ENCODE measurements around the gene STX4.
A peak's percentile ranks its signal among the peaks of the same experiment; 100 is the strongest.

Gene STX4, protein sequence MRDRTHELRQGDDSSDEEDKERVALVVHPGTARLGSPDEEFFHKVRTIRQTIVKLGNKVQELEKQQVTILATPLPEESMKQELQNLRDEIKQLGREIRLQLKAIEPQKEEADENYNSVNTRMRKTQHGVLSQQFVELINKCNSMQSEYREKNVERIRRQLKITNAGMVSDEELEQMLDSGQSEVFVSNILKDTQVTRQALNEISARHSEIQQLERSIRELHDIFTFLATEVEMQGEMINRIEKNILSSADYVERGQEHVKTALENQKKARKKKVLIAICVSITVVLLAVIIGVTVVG

DNA sequence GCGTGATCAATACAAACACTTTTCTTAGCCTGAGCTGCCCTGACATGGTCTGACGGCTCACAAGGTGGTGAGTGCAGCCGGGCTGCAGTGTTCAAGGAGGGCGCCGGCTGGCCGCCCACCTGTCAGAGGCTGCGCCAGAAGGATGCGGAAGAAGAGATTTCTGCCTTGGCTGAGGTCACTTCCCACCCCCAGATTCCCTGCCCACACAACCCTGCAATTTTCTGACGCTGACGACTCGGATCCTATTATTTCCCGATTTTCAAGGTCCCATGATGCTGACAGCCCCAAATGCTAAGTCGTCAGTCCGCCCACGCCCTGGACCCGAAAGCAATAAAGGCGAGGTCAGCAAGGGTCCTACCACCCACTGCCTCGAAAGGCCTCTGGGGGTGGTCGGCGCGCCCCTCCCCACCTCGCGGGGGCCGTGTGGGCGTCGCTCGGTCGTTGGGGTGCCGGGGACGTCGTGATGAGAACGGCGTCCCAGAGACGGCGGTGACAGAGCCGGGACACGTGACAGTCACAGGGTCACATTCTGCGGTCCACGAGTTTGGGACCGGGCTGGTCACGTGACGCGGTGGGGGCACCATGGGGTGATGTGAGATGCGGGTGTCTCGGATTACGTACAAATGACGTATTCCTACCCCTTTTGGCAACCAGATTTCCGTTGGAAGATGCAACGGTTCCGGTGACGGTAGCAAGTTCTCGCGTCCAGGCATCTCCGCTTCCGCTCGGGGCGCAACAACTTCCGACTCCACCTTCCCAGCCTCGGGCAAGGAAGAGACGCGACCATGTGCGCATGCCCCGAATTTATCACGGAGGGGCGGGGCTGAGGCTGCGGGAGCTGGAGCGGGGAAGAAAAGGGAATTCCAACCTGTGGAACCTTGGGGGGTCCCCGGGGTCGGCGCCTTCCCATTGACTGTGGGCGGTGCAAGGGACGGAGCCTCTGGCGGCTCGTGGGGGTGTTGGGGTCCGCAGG, at the start of gene STX4:
STX4 (plus strand) TSS at position 823 of the 973 bp plus-strand sequence. CDS start 248 bp downstream, outside the sequence.
- peak; percentile 98 for DNase-seq

DNA sequence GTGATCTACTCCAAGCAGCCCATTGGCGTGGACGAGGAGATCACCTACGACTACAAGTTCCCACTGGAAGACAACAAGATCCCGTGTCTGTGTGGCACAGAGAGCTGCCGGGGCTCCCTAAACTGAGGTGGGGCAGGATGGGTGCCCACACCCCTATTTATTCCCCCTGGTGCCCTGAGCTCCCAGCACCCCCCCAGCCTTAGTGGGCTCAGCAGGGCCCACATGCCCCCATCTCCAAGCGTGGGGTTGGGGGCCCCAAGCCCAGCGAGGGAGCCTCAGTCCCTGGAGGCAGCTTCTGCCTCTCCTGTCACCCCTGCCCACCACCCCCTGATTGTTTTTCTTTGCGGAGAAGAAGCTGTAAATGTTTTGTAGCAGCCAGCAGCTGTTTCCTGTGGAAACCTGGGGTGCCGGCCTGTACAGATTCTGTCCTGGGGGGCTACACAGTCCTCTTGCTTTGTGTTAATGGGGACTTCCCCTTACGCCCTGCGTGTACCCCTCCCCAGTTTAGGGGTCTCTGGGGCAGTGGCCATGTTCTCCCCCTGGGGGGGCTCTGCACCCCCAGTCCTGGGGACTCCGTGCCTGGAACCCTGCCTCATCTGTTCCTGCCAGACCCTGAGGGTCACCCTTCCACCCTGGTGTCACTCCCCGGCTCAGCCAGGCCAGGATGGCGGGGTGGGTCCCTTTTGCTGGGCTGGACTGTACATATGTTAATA, 49.3 kb upstream of the STX4 start:
- no peak for DNase-seq

DNA sequence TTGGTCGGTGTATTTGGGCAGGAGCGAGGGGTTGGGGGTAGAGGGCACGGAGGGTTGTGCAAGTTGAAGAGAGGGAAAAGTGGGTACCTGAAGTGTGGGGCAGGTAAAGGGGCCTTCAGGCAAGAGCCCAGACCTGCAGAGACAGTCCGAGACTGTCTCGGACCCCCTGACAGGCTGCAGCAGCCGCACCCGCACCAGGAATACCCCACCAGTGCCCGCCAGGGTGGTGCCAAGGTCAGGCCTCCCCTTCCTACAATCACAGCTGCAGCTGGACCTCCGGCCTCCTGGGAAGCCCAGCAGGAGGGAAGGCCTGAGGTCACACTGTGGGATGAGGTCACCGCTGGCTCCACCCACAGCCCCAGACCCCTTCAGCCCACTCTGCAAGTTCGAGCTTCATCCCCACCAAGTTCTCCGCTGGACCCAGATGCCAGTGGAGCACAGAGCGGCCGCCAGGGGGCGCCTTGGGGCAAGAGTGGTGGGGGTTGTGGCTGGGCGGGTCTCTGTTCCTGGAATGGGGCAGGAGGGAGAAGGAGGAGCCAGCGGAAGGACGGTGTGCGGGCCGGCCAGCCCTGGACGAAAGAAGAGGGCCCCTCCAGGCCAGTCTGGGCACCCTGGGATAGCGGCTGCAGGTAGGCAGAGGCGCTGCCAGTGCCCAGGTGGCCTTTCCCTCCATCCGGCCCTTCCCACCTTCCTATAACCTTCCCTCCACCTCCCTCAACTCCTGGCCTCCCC, 48.5 kb upstream of the STX4 start, which contains the start of gene HSD3B7:
HSD3B7 (plus strand) TSS at position 539 of the 732 bp plus-strand sequence. CDS start 452 bp downstream, outside the sequence.
- peak; percentile 93 for DNase-seq

DNA sequence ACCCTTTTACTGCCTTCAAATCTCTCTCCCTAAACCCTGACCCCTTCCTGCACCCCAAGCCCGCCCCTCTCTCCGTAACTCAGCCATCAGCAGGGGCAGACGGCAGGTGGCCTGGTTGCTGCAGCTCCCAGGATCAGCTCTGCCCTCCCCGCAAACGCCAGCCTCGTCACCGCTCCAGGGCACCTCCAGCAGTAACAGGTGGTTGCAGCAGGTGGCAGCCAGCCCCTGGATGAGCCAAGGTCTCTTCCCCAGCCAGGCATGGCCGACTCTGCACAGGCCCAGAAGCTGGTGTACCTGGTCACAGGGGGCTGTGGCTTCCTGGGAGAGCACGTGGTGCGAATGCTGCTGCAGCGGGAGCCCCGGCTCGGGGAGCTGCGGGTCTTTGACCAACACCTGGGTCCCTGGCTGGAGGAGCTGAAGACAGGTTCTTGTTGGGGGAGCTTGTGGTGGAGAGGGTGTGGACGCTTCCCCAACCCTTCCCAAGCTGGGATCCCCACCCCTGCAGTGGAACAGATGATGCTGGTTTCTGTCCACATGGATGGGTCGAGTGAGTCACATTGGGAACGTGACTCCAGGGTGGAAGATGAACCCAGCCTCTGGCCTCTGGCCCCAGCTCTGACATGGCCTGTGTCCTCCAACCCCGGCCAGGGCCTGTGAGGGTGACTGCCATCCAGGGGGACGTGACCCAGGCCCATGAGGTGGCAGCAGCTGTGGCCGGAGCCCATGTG, 47.8 kb upstream of the STX4 start:
- no peak for DNase-seq

DNA sequence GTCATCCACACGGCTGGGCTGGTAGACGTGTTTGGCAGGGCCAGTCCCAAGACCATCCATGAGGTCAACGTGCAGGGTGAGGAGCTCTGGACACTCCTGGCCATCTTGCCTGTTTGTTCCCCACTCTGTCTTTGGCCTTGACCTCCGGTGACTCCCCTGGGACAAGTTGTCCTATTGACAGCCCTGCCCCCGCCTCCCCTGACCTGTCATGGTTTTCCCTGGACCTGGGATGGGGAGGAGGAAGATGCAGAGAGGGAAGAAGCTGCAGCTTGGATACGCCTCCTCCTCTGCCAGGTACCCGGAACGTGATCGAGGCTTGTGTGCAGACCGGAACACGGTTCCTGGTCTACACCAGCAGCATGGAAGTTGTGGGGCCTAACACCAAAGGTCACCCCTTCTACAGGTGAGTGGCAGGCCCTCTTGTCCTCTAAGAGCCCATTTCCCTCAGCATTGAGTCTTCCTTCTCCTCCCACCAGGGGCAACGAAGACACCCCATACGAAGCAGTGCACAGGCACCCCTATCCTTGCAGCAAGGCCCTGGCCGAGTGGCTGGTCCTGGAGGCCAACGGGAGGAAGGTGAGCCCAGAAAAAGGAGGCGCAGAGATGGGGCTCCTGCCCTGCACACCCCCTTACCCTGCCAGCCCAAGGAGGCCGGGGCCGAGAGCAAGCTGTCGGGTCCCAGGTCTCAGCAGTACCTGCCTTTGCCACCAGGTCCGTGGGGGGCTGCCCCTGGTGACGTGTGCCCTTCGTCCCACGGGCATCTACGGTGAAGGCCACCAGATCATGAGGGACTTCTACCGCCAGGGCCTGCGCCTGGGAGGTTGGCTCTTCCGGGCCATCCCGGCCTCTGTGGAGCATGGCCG, 47.0 kb upstream of the STX4 start:
- DNase-seq: no peak

DNA sequence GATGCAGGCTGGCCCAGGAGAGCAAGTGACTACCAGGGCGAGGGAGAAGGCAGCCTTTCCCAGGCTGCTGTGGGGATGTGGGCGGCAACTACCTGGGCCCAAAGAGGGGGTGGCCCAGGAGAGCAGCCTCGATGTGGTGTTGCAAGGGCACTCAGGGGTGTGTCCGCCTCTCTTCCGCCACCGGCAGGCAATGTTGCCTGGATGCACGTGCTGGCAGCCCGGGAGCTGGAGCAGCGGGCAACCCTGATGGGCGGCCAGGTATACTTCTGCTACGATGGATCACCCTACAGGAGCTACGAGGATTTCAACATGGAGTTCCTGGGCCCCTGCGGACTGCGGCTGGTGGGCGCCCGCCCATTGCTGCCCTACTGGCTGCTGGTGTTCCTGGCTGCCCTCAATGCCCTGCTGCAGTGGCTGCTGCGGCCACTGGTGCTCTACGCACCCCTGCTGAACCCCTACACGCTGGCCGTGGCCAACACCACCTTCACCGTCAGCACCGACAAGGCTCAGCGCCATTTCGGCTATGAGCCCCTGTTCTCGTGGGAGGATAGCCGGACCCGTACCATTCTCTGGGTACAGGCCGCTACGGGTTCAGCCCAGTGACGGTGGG, 45.7 kb upstream of the STX4 start:
- no peak for DNase-seq

DNA sequence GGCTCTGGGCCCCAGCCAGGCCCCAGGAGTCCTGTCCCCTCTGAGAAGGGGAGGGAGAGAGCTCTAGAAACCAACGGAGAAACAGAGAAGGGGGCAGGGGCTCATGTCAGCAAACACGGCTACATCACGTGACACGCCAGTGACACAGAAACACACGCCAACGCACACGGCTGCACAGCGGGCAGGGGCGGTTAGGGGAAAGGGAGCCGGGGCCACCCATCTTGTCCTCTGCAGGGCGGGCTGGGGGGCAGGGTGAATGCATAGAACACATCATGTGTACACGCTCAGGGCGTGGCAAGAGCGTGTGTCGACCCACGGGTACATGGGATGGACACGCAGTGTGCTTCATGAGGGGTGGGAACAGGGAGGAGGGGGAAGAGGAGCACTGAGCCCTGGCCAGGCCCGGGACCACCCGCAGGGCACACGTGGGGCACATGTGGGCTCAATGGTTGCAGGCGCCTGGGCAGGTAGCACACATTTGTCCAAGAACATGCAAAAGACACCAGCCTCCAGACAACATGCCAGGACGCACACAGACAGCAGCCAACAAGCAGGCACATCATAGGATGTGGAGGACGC, 43.8 kb upstream of the STX4 start:
- no peak for DNase-seq

DNA sequence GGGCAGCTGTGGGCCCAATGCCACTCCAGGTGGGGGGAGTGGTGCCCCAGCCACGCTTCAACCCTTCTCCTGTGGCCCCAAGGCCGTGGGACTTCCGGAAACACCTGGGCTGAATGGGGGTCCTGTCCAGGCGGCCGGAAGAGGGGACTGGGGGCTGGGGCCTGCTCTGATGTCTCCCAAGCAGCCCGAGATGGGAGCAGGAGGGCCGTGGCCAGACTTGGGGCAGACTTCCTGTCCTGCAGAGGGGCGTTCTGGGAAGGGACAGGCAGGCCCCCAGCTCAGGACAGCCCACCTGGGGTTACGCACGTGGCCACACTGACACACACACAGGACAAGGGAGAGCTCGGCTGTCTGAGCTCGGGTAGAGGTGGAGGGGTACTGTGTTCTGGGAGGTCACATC, 43.3 kb upstream of the STX4 start:
- DNase-seq: no peak

DNA sequence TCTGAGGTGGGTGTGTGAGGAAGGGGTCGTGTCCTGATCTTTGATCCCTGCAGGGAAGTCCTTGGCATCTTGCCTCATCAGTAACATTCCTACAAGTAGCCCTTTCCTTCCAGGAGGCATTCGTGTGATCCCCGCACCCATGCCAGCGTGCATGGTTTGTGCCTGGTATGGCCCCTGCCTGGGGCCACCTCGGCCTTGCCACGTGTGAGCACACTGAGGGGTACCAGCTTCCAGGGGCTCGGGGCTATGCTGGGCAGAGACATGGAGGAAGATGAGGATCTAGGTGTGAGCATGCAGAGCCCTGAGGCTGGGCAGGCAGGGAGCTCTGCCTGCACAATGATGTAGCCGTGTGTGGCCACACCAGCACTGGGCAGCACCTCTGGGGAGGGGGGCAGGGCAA, 42.3 kb upstream of the STX4 start:
- no peak for DNase-seq

DNA sequence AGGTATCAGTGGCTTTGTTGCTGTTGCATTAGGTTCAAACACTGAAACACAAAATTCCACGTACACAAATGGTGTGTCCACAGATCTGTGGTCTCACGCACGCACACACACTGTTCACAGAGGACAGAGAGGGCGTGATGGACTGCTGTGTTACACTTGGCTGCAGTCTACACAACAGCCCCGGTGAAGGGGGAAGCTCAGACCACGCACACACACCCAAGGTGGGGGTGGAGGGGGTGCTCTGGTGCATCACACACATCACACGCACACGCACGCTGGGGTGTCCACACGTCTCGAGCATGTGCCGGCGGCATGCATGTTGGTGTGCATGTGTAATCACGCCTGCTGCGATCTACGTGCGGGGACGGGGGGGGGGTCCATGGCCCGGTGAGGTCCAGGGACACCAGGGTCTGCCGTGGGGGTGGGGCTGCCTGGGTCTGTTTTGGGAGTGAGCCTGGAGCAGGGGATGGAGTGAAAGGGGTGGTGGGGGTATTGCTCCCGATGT, 41.0 kb upstream of the STX4 start:
- no peak for DNase-seq

DNA sequence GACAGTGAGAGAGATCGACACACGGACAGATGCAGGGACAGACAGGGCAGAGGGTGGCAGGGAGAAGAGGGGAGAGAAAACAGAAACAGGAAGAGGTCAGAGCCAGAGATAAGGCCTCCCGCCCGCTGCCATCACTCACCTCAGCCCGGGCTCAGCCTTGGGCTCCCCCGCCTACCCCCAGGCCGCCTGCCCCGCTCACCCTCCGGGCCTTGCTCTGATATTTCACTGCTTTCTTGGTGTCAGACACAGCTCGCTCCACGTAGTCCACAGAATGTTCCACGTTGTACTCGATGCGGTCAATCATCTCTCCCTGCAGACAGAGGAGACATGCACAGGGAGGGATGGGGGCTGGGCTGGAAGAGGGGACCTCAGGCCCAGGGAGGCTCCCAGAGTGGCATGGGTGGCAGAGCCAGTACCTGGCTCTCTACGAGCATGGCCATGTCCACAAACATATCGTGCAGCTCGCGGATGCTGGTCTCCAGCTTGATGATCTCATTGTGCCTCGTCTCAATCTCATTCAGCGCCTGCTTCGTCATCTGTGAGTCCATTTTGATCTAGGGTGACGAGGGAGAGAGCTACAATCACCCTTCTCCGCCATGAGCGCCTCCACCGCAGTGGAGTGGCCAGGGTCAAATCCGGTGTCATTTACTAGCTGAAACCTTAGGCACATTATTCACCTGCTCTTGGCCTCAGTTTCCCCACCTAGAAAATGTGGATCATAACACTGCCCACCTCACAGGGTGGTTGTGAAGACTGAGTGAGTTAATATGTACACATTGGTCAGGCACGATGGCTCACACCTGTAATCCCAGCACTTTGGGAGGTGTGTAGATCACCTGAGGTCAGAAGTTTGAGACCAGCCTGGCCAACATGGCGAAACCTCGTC, 40.2 kb upstream of the STX4 start:
- no peak for DNase-seq

DNA sequence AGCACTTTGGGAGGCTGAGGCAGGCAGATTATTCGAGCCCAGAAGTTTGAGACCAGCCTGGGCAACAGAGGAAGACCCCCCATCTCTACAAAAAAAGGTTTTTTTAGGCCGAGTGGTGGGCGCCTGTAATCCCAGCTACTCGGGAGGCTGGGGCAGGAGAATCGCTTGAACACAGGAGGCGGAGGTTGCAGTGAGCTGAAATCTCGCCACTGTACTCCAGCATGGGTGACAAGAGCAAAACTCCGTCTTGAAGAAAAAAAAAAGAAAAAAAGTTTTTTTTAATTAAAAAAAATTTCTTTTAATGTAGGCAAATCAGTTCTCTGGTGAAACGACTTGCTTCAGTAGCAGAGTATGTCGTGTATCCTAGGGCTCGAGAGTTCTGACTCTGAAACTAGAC, 37.4 kb upstream of the STX4 start:
- DNase-seq: no peak

DNA sequence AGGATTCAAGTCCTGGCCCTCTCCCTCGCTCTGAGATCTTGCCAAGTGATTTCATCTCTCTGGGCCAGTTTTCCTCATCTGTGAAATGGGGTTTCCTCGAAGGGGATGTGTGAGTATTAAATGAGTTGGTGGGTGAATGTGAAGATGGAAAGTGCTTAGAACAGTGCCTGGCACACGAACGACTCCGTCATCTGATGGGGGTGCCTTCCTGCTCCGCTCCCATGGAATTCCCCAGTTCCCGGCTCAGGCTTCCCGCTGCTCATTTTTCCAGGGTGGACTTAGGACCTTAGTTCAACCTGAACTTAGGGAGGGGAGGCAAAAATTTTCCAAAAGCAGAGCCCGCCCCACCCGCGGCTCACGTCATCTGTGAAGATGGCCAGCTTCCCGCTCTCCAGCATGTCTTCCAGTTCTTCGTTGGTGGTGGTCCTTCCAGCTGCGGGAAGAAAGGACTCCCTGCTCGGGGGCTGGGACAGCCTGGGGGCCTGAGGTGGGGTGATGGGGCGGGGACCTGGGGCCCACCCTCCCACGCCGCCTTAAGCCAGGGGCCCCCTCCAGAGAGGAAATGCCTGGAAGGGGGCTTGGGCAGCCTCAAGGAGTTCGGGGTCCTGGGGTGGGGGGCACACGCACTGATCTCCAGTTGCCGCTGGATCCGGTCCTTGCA, 36.9 kb upstream of the STX4 start:
- no peak for DNase-seq

DNA sequence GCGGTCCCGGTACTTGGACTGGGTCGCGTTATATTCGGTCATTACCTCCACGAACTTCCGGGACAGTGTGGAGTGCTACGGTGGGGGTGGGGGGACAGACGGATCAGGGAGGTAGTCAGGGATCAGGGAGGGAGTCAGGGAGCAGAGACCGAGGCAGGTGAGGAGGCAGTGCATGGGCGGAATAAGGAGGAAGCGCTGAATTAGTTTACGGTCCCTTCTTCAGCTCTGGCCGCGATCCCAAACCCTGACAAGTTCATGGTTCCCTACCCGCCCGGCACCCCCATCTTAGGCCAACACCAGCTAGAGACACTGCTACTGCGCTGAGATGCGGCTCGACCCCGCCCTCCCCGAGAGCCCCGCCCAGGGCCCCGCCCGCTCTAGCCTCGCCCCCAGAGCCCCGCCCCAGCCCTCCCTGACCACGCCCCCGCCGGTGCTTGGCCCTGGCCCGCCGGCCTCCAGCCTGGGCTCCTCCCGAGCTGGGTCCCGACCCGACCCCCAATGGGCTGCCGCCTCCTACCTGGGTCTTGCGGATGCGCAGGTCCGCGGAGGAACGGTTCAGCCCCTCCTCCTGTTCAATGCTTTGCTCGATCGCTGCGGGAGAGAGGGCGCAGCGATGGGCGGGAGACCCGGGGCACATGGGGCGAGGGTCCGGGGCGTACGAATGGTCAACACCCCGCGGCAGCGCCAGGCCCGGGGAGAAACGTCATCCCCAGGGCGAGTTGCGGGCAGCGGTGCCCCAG, 36.2 kb upstream of the STX4 start:
- DNase-seq: peak; percentile 92

DNA sequence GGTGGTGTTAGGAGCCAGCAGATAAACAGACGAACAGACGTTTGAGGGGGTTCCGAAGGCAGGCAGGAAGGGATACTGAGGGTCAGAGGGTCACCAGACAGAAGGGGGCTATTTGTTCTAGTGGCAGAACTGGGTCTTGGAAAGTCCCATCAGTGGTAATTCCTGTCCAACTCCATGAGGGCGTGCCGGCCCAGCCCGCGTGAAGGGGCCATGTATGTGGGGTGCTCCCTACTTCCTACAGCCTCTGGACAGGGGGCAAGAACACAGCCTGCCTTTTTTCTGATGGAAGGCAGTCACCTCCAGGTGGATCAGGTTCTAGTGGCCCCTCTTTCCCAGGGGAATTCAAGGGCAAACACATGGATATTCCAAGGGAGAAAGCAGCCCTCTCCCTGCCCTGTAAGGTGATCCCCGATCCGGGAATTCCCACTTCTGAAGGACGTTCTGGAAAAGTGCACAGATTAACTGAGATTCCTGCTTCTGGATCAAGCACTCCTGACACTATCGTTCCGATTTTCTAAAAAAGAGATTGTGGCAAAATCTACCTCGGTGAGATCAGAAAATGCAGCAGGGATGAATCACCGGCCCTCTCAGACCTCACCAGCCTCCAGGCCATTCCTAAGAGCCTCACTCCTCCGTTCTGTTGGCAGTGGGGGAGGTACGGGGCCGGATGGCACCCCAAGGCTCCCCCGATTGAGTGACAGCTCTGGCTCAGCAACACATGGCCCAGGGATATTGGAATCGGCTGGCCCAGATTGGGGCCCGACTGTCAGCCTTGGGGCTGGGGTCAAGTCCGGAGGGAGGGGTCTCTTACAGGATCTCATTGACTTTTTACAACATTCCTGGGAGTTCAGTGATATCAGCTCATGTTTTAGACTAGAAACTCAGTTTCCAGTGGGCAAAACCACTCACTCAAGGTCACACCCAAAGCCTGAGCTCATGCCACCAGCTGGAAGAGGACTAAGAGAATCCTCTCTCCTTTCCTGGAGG, 35.3 kb upstream of the STX4 start:
- peak; percentile 64 for DNase-seq
